SK-N-SH treated with all-trans-retinoic acid at 6 μM for 48 hours (cell line): ENCODE results near the gene FIBIN.

ENCODE experiments used
- ARNTL ChIP-seq: fragments of 450-650 bp; formaldehyde crosslinking; IDR thresholded peaks from 2 replicates; pipeline ENCODE4 v1.5.0; 2020; ENCODE audit warnings: low read depth, mild to moderate bottlenecking, moderate library complexity, borderline replicate concordance
- ESRRG ChIP-seq: fragments of 250-450 bp; sonication (Bioruptor Pico); IDR thresholded peaks from 2 replicates; pipeline ENCODE4 v1.6.1; 2021; ENCODE audit warnings: mild to moderate bottlenecking
- ISL1 ChIP-seq: fragments of 250-450 bp; sonication (Bioruptor Pico); IDR thresholded peaks from 2 replicates; pipeline ENCODE4 v2.1.2; 2022; ENCODE audit warnings: mild to moderate bottlenecking, moderate library complexity
- OSR1 ChIP-seq: fragments of 250-450 bp; sonication (Bioruptor Pico); IDR thresholded peaks from 2 replicates; pipeline ENCODE4 v1.8.0; 2022; ENCODE audit warnings: moderate library complexity, mild to moderate bottlenecking, inconsistent platforms
- TCF4 ChIP-seq: fragments of 250-450 bp; sonication (Bioruptor Pico); IDR thresholded peaks from 2 replicates; pipeline ENCODE4 v1.8.0; 2021; ENCODE audit warnings: mild to moderate bottlenecking, moderate library complexity, borderline replicate concordance
- TOX ChIP-seq: fragments of 250-450 bp; sonication (Bioruptor Pico); IDR thresholded peaks from 2 replicates; pipeline ENCODE4 v1.8.0; 2021; ENCODE audit warnings: mild to moderate bottlenecking, moderate library complexity, borderline replicate concordance
- ZNF565 ChIP-seq: fragments of 450-650 bp; formaldehyde crosslinking; conservative IDR thresholded peaks from 2 replicates; pipeline ENCODE4 v1.5.0; 2020; ENCODE audit warnings: low read depth, mild to moderate bottlenecking, moderate library complexity
- ZNF70 ChIP-seq: fragments of 450-650 bp; formaldehyde crosslinking; IDR thresholded peaks from 2 replicates; pipeline ENCODE4 v1.5.0; 2020; ENCODE audit warnings: mild to moderate bottlenecking, moderate library complexity
- TF ChIP-seq, protein P1 (sequence below): fragments of 250-450 bp; sonication (Bioruptor Pico); IDR thresholded peaks from 2 replicates; pipeline ENCODE4 v1.5.0; 2020; ENCODE audit warnings: mild to moderate bottlenecking, moderate library complexity
- TF ChIP-seq, protein P2 (sequence below): fragments of 250-450 bp; sonication (Bioruptor Pico); IDR thresholded peaks from 2 replicates; pipeline ENCODE4 v1.5.1; 2021; ENCODE audit warnings: mild to moderate bottlenecking, moderate library complexity

DNA sequence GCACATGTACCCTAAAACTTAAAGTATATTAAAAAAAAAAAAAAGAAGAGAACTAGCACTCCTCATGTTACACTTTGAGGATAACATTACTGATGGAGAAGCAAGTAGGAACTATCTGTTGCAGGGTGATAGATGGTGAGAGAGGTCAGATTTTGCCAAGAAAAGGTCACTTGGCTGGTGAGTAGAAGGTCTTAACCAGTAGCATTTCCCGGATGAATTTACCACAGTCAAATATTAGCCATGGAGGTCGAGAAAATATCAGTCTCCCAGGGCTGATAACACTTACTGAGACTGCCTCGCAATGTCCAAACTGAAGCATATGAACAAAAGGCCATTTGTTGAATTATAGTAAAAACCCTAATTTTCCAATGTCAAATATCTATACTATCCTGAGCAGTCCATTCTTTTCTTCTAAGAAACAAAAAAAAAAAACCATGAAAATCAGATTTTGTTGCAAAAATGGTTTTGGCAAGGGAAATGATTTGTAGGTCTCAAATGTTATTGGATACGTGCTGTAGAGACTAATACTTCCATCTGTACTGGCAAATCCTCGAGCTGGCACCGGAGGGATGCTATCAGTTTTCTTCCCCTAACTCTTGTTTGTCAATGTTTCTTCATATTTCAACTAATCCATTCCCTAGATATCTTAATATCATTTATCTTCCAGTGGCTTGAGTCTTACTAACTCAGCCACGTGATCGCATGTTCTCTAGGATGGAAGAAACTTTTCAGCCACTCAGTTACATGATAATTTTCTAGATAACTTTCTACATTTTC lies 32.2 kb downstream of the FIBIN start:
- TF ChIP-seq ISL1 (CRISPR knock-in tag) (no peak), OSR1 (no peak), ZNF70 (CRISPR knock-in tag) (no peak), ESRRG (CRISPR knock-in tag) (no peak), TCF4 (no peak), ZNF565 (CRISPR knock-in tag) (no peak), ARNTL (CRISPR knock-in tag) (no peak), TOX (CRISPR knock-in tag) (no peak)
- TF ChIP-seq, protein P1, sequence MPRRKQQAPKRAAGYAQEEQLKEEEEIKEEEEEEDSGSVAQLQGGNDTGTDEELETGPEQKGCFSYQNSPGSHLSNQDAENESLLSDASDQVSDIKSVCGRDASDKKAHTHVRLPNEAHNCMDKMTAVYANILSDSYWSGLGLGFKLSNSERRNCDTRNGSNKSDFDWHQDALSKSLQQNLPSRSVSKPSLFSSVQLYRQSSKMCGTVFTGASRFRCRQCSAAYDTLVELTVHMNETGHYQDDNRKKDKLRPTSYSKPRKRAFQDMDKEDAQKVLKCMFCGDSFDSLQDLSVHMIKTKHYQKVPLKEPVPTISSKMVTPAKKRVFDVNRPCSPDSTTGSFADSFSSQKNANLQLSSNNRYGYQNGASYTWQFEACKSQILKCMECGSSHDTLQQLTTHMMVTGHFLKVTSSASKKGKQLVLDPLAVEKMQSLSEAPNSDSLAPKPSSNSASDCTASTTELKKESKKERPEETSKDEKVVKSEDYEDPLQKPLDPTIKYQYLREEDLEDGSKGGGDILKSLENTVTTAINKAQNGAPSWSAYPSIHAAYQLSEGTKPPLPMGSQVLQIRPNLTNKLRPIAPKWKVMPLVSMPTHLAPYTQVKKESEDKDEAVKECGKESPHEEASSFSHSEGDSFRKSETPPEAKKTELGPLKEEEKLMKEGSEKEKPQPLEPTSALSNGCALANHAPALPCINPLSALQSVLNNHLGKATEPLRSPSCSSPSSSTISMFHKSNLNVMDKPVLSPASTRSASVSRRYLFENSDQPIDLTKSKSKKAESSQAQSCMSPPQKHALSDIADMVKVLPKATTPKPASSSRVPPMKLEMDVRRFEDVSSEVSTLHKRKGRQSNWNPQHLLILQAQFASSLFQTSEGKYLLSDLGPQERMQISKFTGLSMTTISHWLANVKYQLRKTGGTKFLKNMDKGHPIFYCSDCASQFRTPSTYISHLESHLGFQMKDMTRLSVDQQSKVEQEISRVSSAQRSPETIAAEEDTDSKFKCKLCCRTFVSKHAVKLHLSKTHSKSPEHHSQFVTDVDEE: no peak
- TF ChIP-seq, protein P2, sequence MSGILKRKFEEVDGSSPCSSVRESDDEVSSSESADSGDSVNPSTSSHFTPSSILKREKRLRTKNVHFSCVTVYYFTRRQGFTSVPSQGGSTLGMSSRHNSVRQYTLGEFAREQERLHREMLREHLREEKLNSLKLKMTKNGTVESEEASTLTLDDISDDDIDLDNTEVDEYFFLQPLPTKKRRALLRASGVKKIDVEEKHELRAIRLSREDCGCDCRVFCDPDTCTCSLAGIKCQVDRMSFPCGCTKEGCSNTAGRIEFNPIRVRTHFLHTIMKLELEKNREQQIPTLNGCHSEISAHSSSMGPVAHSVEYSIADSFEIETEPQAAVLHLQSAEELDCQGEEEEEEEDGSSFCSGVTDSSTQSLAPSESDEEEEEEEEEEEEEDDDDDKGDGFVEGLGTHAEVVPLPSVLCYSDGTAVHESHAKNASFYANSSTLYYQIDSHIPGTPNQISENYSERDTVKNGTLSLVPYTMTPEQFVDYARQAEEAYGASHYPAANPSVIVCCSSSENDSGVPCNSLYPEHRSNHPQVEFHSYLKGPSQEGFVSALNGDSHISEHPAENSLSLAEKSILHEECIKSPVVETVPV: no peak
